Measurements from ENCODE around the gene CLDN3.

DNA sequence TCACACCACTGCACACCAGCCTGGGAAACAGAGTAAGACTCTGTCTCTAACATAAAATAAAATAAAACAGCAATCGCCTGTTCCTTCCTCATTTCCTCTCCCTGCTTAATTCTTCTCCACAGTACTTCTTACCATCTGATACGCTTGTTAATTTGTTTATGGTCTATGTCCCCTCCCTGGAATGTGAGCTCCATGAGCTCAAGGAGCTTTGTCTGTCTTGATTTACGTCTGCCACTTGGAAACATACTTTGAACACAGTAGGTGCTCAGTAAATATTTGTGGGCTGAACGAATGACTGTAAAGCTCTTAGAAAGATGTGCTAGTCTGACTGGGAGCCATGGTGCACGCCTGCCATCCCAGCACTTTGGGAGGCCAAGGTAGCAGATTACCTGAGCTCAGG lies 41.5 kb downstream of the CLDN3 start:
- TF ChIP-seq, protein P1, sequence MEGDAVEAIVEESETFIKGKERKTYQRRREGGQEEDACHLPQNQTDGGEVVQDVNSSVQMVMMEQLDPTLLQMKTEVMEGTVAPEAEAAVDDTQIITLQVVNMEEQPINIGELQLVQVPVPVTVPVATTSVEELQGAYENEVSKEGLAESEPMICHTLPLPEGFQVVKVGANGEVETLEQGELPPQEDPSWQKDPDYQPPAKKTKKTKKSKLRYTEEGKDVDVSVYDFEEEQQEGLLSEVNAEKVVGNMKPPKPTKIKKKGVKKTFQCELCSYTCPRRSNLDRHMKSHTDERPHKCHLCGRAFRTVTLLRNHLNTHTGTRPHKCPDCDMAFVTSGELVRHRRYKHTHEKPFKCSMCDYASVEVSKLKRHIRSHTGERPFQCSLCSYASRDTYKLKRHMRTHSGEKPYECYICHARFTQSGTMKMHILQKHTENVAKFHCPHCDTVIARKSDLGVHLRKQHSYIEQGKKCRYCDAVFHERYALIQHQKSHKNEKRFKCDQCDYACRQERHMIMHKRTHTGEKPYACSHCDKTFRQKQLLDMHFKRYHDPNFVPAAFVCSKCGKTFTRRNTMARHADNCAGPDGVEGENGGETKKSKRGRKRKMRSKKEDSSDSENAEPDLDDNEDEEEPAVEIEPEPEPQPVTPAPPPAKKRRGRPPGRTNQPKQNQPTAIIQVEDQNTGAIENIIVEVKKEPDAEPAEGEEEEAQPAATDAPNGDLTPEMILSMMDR (IDR thresholded peaks at IDR 0.05) = no peak
- no peak for TF ChIP-seq POLR2A (IDR thresholded peaks at IDR 0.05)
